Medulla oblongata (tissue), 1 donor: ENCODE data around the gene HLA-DMA.

Experiments used
- DNase-seq: peaks from one replicate; pipeline ENCODE4 v3.0.0-alpha.2; 2015; ENCODE audit errors: extremely low spot score

The HLA-DMA gene

DNA sequence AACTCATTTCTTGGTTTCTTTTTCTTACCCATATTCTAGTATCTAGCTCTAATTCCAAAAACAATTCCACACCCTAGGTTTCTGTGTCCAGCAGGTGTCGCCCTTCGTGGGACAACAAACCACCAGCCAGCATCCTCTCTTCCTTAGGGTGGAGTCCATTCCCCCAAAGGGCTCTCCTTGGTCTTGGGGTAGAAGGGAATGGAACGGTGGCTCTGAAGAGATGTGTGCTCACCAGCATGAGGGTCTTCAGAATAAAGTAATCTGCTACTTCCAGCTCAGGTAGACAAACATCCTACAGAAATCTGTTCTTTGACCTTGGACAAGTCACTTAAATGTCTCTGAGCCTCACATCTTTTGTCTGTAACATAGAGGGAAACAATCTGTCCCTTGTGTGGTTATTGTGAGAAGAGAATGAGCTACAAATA is 19.2 kb downstream of the HLA-DMA start:
- DNase-seq, result peak; percentile 89

DNA sequence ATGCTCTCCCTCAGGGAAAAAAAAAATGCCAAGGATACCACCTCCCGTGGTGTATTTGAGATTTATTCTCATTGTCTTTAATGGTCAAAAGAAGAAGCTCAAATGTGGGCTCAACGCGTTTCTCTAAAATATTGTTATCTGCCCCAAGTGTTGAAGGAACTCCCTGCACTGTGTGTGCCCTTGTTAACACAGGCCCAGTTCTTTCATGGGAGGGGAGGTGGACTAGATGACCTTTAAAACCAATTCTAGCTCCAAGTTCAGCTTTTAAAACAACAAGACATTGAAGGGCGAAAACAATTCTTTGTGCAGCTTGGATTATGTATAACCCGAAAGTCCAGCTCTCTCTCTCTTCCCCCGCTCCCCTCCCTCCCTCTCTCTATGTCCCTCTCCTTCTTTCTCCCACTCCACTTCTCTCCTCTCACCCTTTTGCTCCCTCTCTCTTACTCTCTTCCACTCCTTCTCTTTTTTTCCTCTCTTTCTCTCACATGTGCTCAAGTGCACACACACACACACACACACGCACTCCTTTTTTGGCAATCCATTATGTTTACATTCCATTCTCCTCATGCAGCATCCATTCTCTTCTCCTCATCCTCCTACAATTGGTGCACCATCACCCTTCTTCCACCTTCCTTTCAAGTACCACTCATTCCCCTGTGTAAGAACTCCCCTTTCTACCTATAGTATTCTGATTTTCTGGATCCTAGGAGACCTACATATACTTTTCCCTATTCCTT is 20.6 kb downstream of the HLA-DMA start:
- no peak for DNase-seq

DNA sequence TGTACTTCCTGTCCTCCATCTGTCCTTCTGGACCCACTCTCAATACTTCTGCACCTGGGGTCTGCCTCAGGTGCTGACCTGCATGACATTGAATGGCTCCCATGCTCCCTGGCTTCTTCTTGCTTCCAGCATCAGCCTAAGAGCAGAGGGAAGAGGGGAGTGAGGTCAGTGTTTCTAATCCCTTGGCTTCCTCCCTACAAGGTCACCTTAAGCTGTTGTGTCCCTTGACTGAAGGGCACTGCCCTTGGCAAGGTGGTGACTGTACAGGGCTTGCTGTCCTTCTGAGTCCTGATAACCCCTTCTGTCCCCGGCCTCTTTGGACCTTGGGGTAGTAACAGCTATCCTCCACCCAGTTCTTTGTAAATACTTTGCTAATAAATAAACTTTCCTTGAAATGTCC is 21.7 kb downstream of the HLA-DMA start:
- DNase-seq, result no peak

GRCh38 chr6:32922083-32922482 is 30.8 kb downstream of the HLA-DMA start:
- no peak for DNase-seq

GRCh38 chr6:32920715-32921114 is 32.2 kb downstream of the HLA-DMA start:
- no peak for DNase-seq

- DNase-seq, result no peak
Observed at GRCh38 chr6:32912951-32913350, 39.9 kb downstream of the HLA-DMA start.

DNA sequence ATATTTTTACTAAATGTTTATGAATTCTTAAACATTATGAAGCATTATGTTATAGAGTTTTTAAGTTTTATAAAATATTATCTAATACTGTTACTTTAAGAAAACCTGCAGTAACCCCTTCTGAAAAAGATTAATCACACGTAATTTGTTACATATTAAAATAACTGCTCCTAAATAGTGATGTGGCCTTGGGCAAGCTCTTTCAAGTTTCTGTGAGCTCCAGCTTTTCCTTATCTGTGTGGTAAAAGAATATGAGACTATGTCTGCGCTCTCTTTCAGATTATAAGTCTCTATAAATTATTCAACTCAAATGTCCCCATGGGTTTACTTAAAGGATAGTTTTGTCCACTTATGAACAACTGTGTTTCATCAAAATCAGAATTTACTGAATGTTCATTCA is 44.0 kb downstream of the HLA-DMA start:
- DNase-seq, result no peak

DNA sequence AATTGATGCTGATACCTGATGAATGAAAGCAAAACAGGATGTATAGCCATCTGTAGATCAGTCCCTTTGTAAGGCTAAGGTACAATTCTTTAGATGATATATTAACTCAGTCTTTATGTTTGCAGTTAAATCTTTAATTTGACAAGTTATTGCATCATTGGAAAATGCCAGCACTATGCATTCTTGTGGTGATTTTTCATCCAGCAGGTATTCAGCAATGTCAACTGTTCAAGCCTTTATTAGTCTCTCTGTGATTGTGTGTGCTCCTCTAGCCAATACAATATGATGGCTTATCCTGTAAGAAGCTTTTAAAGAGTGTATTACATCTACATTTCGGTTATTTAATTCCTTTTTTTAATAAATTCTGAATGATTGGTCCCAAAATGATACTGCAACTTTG is 46.4 kb downstream of the HLA-DMA start:
- DNase-seq, result no peak

DNA sequence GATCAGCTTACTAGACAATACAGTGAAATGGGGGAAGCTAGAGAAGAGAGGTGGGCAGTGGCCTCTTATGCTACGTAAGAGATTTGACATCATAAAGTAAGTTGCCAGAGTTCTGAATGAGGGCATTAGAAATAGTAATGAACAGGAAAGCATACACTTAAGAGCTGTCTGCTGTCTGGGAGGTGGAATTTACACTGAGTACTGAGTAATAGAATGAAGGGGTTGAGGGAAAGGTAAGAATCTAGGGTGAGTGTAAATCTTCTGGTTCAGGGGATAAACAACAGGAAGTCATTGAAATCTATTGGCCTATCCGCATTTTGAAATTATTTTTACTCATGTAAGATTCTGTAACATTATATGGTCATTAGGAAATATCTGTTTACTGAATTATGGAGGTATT is 47.8 kb downstream of the HLA-DMA start:
- DNase-seq, result no peak

DNA sequence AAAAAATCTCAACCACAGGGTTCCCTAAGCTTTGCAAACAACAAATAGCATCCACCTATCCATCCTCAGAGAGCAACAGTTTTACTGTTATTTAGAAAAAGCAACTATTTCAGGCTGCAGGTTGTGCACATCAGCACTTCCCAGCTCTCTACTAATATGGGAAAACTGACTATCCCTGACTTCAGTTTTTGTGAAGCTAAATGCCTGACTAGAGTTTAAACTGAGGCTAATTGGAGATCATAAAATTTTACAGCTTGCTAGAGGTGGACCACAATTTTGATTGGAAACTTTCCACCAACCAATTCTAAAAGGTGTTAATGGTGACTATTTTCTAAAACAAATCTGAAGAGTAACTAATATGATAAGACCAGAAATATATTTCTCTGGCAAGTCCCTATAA is 48.9 kb downstream of the HLA-DMA start:
- DNase-seq, result no peak
